Natural killer cell (primary cell): ENCODE measurements around the gene ATP2C1. TPM values are rescaled to one million over a fixed set of nuclear protein-coding genes. Genes with fewer than 3 reads are reported as not detected.

Experiments used
- ATAC-seq, 3 donors: fragments of 150-1000 bp in 2 of 3; fragments of 200-7000 bp in 1 of 3; cut with Tn5 transposase; 1 replicate in 1 of 3; 2 replicates in 2 of 3; pipeline ENCODE4 v1.10.0; 2021; ENCODE audit warnings: mild to moderate bottlenecking in 2 of 3, moderate library complexity in 2 of 3
- DNase-seq, 2 donors: peaks; one replicate each; pipeline versions ENCODE4 v3.0.0 to v3.0.0-alpha.2; 2013 to 2021; ENCODE audit warnings: mixed read lengths in 1 of 2
- H3K27ac ChIP-seq: one replicate; pipeline ENCODE4 v1.5.1; 2013; ENCODE audit warnings: mild to moderate bottlenecking, low read length
- H3K27me3 ChIP-seq: one replicate; pipeline ENCODE4 v1.6.1; 2013; ENCODE audit warnings: low read length; ENCODE audit not compliant: control insufficient read depth, insufficient read depth
- H3K36me3 ChIP-seq: one replicate; pipeline ENCODE4 v1.6.1; 2013; ENCODE audit warnings: low read length; ENCODE audit not compliant: control insufficient read depth, insufficient read depth
- H3K4me1 ChIP-seq: one replicate; pipeline ENCODE4 v1.6.1; 2013; ENCODE audit warnings: low read length; ENCODE audit not compliant: control insufficient read depth, insufficient read depth
- H3K4me3 ChIP-seq: one replicate; pipeline ENCODE4 v1.5.1; 2013; ENCODE audit warnings: low read length
- H3K9me3 ChIP-seq: one replicate; pipeline ENCODE4 v1.6.1; 2013; ENCODE audit warnings: low read length; ENCODE audit not compliant: control insufficient read depth, insufficient read depth
- H3K27ac Mint-ChIP-seq, 2 donors: one replicate each; pipeline ENCODE4 v1.8.0; 2022; ENCODE audit warnings: mild to moderate bottlenecking in 2 of 2, mixed read lengths in 2 of 2, moderate library complexity in 1 of 2
- H3K27me3 Mint-ChIP-seq, 2 donors: one replicate each; pipeline ENCODE4 v1.8.0; 2022; ENCODE audit warnings: low read depth in 2 of 2, mixed read lengths in 2 of 2
- H3K36me3 Mint-ChIP-seq: one replicate; pipeline ENCODE4 v1.8.0; 2022; ENCODE audit warnings: mixed read lengths
- H3K4me1 Mint-ChIP-seq, 2 donors: one replicate each; pipeline ENCODE4 v1.8.0; 2022; ENCODE audit warnings: mixed read lengths in 2 of 2
- H3K4me3 Mint-ChIP-seq: one replicate; pipeline ENCODE4 v1.8.0; 2022; ENCODE audit warnings: mild to moderate bottlenecking, moderate library complexity, mixed read lengths
- H3K9me3 Mint-ChIP-seq, 2 donors: one replicate each; pipeline ENCODE4 v1.8.0; 2022; ENCODE audit warnings: mixed read lengths in 2 of 2
- WGBS: methylation state at CpG from one replicate; pipeline ENCODE4 v1.1.7; 2013; ENCODE audit warnings: missing lambda C conversion rate; ENCODE audit not compliant: insufficient coverage; 5-methylcytosine and 5-hydroxymethylcytosine counted together
- intact Hi-C: fragments of 100-400 bp; cut with micrococcal nuclease; formaldehyde crosslinking; loops from one replicate; pipeline ENCODE4 v1.14.2; 2022
- total RNA-seq, 4 donors: library from RNA; stranded (reverse); fragments of 120-200 nt in 1 of 4; gene quantifications; one replicate each; pipeline versions ENCODE4 v1.2.3 to v1.2.4, GENCODE V29; 2013 to 2022
- TF ChIP-seq, protein P1 (sequence below): fragments of 200-600 bp; IDR thresholded peaks from one replicate; pipeline ENCODE4 v1.8.0; 2022; ENCODE audit warnings: antibody characterized with exemption

ATP2C1 gene
- total RNA-seq, 3 donors from 2014 or later (not counting 1 experiment from before 2014, with no cell fraction given), result 58.8 to 72.9 (median 60.6) TPM

GRCh38 chr3:130991126-130991525, 97.2 kb downstream of the ATP2C1 start:
- Mint-ChIP-seq H3K4me1 (peaks cover 12 to 14% of the 10 kb centered on the region in 2 donors), H3K27ac (no peak overlapping the region), H3K36me3 (peaks cover 10% of the 10 kb centered on the region), H3K4me3 (no peak overlapping the region), H3K27me3 (no peaks in the 10 kb centered on the region), H3K9me3 (no peaks in the 10 kb centered on the region)
- no peak overlapping the region for H3K27ac ChIP-seq
- ATAC-seq (no peak), DNase-seq (no peak)
- H3K9me3 ChIP-seq, result no peaks in the 10 kb centered on the region
- intact Hi-C loops, result no loop called here
- TF ChIP-seq, protein P1, sequence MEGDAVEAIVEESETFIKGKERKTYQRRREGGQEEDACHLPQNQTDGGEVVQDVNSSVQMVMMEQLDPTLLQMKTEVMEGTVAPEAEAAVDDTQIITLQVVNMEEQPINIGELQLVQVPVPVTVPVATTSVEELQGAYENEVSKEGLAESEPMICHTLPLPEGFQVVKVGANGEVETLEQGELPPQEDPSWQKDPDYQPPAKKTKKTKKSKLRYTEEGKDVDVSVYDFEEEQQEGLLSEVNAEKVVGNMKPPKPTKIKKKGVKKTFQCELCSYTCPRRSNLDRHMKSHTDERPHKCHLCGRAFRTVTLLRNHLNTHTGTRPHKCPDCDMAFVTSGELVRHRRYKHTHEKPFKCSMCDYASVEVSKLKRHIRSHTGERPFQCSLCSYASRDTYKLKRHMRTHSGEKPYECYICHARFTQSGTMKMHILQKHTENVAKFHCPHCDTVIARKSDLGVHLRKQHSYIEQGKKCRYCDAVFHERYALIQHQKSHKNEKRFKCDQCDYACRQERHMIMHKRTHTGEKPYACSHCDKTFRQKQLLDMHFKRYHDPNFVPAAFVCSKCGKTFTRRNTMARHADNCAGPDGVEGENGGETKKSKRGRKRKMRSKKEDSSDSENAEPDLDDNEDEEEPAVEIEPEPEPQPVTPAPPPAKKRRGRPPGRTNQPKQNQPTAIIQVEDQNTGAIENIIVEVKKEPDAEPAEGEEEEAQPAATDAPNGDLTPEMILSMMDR, result no peak
- no peak overlapping the region for H3K4me3 ChIP-seq
- WGBS, result 97% methylated on average over 4 of the region's 5 CpGs
- H3K4me1 ChIP-seq, result no peaks in the 10 kb centered on the region
- peaks cover 8% of the 10 kb centered on the region for H3K36me3 ChIP-seq
- no peaks in the 10 kb centered on the region for H3K27me3 ChIP-seq

DNA sequence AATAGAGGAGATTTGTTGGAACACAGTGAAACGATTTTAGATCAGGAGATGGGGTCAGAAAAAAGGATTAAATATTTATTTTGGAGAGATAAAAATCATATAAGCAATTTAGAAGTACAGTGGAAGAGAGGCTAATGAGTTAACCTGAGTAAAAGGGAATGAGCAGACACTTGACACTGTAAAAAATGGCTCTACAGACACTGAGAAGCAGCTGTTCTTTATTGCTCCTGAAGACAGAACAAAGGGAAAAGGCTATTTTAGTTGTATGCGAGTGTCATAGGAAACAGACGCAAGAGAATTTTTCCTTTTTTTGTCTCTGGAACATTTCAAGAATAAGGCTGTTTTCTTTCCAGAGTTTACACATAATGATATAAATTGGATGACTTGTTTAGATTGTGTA, 98.5 kb downstream of the ATP2C1 start:
- H3K4me1 Mint-ChIP-seq, result peaks cover 12 to 14% of the 10 kb centered on the region in 2 donors

DNA sequence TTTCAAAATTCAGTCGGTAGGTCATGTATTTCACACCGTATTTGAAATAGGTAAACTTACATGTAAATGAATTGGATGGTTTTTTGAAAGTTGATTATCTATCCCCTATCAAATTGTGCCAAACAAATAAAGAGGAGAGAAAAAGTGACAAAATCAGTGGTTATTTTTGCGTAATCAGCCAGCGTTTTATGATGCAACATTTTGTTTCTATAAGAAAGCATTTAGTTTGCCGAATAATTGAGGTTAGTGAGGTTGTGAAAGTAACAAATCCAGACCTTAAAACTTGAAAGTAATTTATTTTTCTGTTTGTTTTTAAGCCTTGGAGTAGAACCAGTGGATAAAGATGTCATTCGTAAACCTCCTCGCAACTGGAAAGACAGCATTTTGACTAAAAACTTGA, 103.4 kb downstream of the ATP2C1 start:
- Mint-ChIP-seq H3K36me3 (no peaks in the 10 kb centered on the region), H3K27ac (no peak overlapping the region), H3K4me1 (no peaks in the 10 kb centered on the region), H3K9me3 (no peaks in the 10 kb centered on the region), H3K27me3 (no peaks in the 10 kb centered on the region), H3K4me3 (no peak overlapping the region)
- Histone ChIP-seq H3K27ac (no peak overlapping the region), H3K4me1 (no peaks in the 10 kb centered on the region), H3K36me3 (peaks cover 36% of the 10 kb centered on the region), H3K27me3 (no peaks in the 10 kb centered on the region), H3K9me3 (no peaks in the 10 kb centered on the region), H3K4me3 (no peak overlapping the region)
- intact Hi-C loops, result no loop called here
- DNase-seq, result no peak
- TF ChIP-seq, protein P1, result no peak
- no peak for ATAC-seq
- 98% methylated on average over 5 of the region's 7 CpGs for WGBS

More for the DNA sequence above, 98.5 kb downstream of the ATP2C1 start:
- no peaks in the 10 kb centered on the region for H3K9me3 ChIP-seq
- ATAC-seq (no peak), DNase-seq (no peak)
- no peak overlapping the region for H3K4me3 Mint-ChIP-seq
- H3K36me3 Mint-ChIP-seq, result peaks cover 10% of the 10 kb centered on the region
- 93% methylated on average over 3 of the region's 3 CpGs for WGBS
- no peaks in the 10 kb centered on the region for H3K27me3 ChIP-seq
- no peak overlapping the region for H3K4me3 ChIP-seq
- H3K36me3 ChIP-seq, result peaks cover 17% of the 10 kb centered on the region
- no peaks in the 10 kb centered on the region for H3K4me1 ChIP-seq
- H3K27ac ChIP-seq, result no peak overlapping the region
- H3K27me3 Mint-ChIP-seq, result no peaks in the 10 kb centered on the region
- intact Hi-C loops, result no loop called here
- no peaks in the 10 kb centered on the region for H3K9me3 Mint-ChIP-seq
- H3K27ac Mint-ChIP-seq, result no peak overlapping the region
- TF ChIP-seq, protein P1, result no peak

DNA sequence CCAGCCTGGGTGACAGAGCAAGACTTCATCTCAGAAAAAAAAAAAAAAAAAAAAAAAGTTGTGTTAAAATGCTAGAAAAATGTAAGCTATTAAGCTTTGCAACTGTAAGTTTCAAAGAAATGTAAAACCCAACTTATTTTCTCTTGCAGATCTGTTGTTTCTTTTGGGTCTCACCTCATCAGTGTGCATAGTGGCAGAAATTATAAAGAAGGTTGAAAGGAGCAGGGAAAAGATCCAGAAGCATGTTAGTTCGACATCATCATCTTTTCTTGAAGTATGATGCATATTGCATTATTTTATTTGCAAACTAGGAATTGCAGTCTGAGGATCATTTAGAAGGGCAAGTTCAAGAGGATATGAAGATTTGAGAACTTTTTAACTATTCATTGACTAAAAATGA, 107.2 kb downstream of the ATP2C1 start:
- no peak for ATAC-seq
- Mint-ChIP-seq H3K36me3 (no peaks in the 10 kb centered on the region), H3K4me3 (no peak overlapping the region), H3K27ac (no peak overlapping the region), H3K27me3 (no peaks in the 10 kb centered on the region), H3K4me1 (peaks cover 24 to 28% of the 10 kb centered on the region in 2 donors), H3K9me3 (no peaks in the 10 kb centered on the region)
- H3K4me3 ChIP-seq, result no peak overlapping the region
- H3K4me1 ChIP-seq, result peaks cover 5% of the 10 kb centered on the region
- 100% methylated on average over 1 of the region's 1 CpG for WGBS
- no peak for DNase-seq
- H3K9me3 ChIP-seq, result no peaks in the 10 kb centered on the region
- no peak overlapping the region for H3K27ac ChIP-seq
- H3K27me3 ChIP-seq, result no peaks in the 10 kb centered on the region
- H3K36me3 ChIP-seq, result peaks cover 34% of the 10 kb centered on the region
- TF ChIP-seq, protein P1, result no peak
- intact Hi-C loops, result no loop called here
